Subcutaneous adipose tissue (tissue), 4 donors: ENCODE results near the gene IGSF9. TPM values are rescaled to one million over a fixed set of nuclear protein-coding genes. Genes with fewer than 3 reads are reported as not detected.

Experiments used
- total RNA-seq, 4 donors: library from RNA; depleted of rRNA; stranded (reverse); fragments of >200 nt; gene quantifications; one replicate each; pipeline ENCODE4 v1.1.0, GENCODE V29; 2016
- TF ChIP-seq, protein P1 (sequence below): fragments of 450-650 bp; IDR thresholded peaks from one replicate; pipeline ENCODE4 v1.5.1; 2016; ENCODE audit warnings: low read depth, mild to moderate bottlenecking, control low read depth, antibody characterized with exemption, moderate library complexity

Gene IGSF9
- total RNA-seq, 4 donors from 2014 or later = 0.17 to 0.33 TPM; not detected in 2

DNA sequence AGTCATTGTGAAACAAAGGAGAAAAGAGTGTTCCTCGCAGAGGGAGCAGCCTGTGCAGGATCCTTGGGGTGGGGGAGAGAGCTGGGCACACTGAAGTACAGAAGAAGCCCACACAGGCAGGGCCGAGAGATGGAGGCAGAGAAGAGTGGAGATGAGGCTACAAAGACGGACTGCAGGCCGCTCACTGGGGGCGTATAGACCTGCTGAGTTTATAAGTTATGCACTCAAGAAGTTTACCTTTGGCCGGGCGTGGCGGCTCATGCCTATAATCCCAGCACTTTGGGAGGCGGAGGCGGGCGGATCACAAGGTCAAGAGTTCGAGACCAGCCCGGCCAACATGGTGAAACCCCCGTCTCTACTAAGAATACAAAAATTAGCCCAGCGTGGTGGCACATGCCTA lies 16.2 kb upstream of the IGSF9 start:
- TF ChIP-seq, protein P1, sequence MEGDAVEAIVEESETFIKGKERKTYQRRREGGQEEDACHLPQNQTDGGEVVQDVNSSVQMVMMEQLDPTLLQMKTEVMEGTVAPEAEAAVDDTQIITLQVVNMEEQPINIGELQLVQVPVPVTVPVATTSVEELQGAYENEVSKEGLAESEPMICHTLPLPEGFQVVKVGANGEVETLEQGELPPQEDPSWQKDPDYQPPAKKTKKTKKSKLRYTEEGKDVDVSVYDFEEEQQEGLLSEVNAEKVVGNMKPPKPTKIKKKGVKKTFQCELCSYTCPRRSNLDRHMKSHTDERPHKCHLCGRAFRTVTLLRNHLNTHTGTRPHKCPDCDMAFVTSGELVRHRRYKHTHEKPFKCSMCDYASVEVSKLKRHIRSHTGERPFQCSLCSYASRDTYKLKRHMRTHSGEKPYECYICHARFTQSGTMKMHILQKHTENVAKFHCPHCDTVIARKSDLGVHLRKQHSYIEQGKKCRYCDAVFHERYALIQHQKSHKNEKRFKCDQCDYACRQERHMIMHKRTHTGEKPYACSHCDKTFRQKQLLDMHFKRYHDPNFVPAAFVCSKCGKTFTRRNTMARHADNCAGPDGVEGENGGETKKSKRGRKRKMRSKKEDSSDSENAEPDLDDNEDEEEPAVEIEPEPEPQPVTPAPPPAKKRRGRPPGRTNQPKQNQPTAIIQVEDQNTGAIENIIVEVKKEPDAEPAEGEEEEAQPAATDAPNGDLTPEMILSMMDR = no peak

DNA sequence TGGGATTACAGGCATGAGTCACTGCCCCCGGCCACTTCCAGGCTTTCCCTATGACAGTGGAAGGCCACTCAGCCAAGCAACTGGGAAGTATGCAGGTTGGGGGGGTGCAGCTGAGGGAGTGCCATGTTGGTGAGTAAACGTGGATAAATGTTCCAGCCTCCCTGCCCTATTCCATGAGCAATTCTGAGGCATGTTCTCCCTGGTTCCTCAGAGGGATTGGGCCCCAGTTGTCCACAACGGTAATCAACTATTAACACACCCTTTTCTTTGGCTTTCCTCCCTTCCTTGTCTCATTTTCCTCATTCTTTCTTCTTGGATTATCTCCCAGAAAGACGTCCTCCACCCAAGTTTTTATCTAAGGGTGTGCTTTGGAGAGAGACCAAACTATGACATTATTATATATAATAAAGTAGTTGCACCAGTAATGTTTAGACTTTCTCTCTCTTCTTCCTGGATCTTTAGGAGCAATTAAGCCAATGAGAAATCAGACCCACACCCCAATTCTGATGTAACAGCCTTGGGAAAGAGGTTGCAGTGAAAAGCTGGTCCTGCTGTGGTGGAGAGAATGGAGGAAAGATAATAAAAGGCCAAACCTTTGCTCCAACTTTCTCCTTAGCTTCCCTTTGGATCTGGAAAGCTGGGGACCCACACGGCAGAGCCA lies 15.4 kb upstream of the IGSF9 start:
- TF ChIP-seq, protein P1 = no peak

DNA sequence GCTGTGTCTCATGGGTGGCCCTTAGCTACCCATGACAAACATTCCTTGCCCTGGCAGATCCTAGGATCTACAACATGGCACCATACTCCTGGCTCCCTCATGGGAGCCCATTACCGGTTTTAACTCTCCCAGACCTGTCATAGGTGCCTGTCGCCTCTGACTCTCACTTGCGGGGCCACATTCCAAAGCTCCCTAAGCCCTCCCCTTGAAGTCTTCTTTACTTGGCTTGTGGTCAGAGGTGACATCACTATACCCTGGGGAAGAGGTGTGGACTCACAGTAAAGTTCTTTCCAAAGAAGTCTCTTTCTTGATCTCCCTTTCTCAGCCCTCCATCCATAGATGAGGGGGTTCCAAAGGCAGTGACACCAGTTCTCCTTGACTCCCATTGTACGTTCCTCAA lies 14.0 kb upstream of the IGSF9 start:
- TF ChIP-seq, protein P1 = no peak

DNA sequence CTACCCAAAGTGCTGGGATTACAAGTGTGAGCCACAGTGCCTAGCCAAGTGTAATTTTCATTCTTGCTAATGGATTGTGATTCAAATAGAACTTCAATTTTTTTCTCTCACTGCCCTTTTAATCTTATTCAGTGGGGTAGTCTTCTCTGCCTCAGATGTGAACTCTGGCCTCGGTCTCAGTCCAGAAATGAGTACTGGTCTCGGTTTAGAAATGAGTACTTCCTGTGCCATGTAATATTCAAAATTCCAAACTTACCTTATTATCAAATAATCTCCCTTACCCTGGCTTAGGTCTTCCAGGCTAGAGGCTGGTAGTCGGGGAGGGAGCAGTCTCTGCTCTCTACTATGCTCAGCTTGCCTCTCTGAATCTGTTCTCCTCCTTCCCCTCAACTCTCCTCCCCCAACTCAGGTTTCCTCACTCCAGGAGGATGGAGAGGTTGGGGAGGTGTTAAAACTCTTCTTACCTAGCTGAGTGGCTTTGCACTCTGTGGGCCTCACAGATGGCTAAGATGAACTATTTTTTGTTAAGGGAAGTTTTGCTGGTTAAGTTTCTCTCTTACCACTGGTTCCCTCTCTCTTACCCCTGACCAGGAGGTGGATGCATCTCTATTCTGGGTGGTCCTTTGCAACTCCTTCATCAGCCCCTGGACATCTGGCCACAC lies 13.4 kb upstream of the IGSF9 start:
- TF ChIP-seq, protein P1 = no peak

DNA sequence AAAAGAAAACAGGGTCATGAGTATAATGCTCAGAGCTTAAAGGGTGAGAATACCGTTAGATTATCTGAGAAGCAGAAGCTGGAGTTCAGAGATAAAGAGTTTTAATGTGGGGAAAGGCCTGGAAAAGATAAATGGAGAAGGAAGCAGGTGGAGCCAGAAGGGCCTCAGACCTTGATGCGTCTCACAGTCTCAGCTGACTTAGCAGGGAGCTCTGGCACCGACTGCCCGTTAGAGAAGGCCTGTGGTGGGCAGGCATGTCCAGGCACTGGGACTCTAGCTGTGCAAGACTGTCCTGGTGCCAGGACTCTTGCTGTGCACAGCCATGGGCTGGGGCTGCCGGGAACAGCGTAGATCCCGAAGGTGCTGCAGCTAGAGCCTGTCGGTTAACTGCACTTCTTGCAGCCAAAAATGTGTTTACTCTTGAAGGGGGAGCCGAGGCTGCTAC lies 12.4 kb upstream of the IGSF9 start:
- TF ChIP-seq, protein P1 = no peak

DNA sequence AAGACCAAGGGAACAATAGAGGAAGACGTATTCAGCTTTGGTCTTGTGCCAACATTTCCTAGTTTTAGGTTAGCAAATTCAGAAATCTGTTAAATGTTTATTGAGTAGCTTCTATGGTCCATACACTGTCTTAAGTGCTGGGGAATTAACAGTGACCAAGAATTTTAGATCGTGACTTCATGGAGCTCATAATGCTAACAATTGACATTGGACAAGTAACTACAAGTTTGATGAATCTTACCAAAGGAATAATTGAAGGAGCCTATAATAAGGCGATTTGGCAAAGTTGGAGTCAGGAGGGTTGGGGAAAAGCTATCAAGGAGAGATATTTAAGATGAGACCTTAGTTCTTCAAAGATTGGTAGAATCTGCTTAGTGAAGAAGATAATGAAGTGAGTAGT lies 10.0 kb upstream of the IGSF9 start:
- TF ChIP-seq, protein P1 = no peak
